Measurements from ENCODE around the gene PDE6D.

DNA sequence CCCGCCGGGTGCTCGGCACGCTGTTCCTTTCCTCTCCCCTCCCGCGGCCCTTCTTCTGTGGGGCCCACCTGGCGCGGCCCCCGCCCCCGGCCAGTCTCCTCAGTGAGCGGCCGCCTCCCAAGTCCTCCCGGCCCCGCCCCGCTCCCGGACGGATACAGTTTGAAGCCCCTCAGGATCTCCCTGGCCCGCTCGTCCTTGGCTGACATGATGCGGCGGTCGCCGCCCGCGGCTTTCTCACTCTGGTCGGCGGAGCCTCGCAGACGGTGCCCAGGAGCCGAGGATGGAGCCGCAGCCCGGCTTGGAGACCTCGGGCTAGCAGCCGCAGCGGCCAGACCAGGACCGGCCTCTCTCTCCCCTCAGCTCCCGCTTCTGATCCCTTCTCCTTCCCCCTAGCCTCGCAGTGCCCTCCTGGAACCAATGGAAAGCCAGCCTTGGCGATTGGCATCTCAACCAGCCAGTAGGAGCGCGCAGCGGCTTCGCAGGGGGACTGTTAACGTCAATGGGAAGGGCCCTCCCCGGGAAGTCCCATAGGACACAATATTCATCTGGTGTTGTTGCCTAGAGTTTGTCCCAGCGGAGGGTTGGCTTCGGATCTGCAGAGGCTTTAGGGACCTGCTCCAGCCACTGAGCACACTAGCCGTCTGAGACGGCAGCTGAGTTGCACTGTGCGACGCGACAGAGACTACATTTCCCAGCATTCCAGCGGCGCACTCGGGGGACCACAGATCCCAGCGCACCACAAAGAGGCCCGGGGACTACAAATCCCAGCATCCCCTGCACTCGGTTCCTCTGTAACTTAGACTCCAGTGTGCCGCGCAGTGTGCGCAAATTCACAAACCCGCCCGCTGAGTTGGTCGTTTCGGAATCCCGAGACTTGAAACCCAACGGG lies at the start of gene PDE6D:
- TF ChIP-seq SPI1 (IDR thresholded peaks at IDR 0.05; ENCODE audit: low read depth, low read length) = peak; percentile 51
- TF ChIP-seq POLR2A (IDR thresholded peaks at IDR 0.05; ENCODE audit: low read depth, low read length) = peak; percentile 70
- TF ChIP-seq TAF1 (IDR thresholded peaks at IDR 0.05; ENCODE audit: low read depth, low read length) = no peak; the same call in 1 of the 2 replicates
- no peak for TF ChIP-seq PAX5 (IDR thresholded peaks at IDR 0.05; ENCODE audit: insufficient read depth, low read length, severe bottlenecking)
- peak; percentile 77 for TF ChIP-seq POLR2AphosphoS5 (IDR thresholded peaks at IDR 0.05; ENCODE audit: low read depth, low read length)
- no peak for TF ChIP-seq POU2F2 (IDR thresholded peaks at IDR 0.05; ENCODE audit: low read depth, low read length)

Measured in GM12891 (cell line).